Stimulated activated CD4-positive, alpha-beta T cell treated with anti-CD3 and anti-CD28 coated beads, TNF-alpha, amount 100 ng/mL, for 48 hours (primary cell): ENCODE data around the gene KCNE3.
"Not testable (repeated sequence)": the region's sequence is repeated elsewhere in the genome, so short reads cannot be mapped to it uniquely, and the experiment has no call there.

Experiments
- DNase-seq, 3 donors: peaks; one replicate each; pipeline ENCODE4 v3.0.0-alpha.2; 2020; ENCODE audit warnings: low read depth in 3 of 3

Gene KCNE3

DNA sequence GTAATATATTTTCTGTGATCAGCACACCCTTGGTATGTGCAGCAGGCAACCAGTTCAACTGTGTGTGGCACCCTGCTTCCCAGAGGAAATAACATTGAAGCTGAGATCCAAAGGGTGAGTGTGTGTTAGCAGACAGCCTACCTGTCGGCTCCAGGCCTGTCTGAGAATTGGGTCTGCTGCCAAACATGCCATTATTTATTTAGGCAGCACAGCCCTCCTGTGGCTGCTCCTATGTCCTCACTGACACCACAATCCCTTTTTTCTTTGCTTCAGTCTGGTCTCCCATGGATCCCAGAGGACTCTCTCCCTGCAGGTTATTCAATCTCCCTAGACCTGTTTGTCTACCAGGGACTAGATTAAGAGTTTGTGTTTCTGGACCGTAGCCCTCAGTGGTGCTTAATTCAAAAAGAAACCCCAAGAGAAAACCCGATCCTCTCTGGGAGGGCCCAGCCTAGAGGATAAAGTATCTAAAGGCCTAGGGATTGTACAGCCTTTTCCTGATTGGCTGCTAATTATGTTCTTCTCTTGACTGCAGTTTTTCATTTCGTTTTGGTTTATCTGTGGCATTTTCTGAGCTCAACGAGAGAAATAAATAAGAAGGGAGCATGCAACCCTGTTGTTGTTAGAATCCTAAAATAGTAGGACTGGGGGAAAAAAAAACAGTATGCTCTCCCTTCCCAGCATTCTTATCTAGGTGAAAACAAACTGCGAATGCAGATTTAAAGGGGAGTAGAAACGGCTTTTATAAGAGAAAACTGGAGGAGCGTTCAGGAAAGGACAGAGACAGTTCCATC is 24.1 kb downstream of the KCNE3 start:
- DNase-seq: no peak

GRCh38 chr11:74442636-74443035 is 24.7 kb downstream of the KCNE3 start:
- no peak for DNase-seq

DNA sequence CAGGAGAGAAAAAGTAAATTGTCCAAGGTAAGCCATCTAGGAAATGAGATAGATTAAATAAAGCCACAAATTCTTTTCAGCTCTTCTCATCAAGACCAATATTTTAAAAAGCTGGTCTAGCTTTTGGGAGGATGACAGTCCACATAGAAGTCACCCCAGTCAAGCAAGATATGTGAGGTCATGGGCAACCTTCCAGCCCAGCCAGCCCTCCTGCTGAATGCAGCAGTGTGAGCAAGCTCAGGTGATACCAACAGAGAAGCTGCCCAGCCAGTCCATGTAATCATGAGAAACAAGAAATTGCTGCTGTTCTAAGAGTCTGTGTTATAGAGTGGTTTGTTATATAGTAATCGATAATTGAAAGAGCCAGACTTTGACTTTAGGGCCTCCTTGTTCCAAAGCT is 28.7 kb downstream of the KCNE3 start:
- no peak for DNase-seq

DNA sequence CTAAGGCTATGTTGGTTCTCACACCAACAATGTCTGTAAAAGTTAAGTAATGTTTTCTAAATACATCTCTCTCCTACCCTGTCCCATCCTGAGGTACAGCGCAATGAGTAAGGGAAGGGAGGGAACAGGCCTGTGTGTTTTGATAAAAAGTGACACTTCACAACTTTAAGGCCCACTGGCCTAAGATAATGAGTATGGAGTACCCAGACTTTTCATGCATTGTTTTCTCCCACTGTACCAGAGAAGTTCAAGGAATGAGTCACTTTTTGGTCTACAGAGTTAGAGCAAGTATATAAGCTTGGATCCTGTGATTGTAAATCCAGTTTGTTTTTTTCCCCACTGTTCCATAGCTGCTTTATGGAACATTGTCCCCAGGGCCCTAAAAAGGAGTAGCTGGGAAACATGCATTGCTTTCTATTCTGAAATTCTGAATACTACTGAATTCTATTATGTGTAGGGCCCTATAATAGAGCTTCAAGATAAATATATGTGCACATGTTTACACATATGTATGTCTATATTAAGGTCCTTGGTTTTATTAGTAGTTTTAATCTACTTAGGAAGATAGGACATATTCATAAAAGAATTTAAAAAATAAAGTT is 29.8 kb downstream of the KCNE3 start:
- no peak for DNase-seq

DNA sequence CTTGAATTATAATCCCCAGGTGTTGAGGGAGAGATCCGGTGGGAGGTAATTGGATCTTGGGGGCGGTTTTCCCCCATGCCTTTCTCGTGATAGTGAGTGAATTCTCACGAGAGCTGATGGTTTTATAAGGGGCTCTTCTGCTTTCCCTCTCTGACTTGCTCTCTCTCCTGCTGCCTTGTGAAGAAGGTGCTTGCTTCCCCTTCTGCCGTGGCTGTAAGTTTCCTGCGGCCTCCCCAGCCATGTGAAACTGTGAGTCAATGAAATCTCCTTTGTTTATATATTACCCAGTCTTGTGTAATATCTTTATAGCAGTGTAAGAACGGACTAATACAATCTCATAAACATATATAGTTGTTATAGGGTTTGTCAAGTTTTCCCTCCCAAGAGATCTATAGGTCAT is 32.8 kb downstream of the KCNE3 start:
- DNase-seq: no peak

DNA sequence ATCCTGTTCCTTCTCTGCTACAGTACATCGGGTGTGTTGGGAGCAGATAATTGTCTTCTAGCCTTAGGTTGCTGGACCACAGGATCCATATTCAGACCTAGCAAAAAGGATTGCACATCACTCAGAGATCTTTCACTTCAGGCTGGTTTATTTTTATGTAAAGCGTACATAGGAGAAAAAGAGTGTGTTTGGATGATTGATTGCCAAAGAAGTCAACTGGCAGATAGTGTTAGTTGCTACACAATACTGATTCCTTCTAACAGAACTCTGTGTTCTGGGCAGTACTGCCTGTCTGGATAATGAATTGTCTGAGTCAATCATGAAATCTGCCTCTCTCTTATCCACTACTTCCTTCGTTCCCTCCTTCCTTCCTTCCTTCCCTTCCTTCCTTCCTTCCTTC is 38.1 kb downstream of the KCNE3 start:
- DNase-seq: no peak

DNA sequence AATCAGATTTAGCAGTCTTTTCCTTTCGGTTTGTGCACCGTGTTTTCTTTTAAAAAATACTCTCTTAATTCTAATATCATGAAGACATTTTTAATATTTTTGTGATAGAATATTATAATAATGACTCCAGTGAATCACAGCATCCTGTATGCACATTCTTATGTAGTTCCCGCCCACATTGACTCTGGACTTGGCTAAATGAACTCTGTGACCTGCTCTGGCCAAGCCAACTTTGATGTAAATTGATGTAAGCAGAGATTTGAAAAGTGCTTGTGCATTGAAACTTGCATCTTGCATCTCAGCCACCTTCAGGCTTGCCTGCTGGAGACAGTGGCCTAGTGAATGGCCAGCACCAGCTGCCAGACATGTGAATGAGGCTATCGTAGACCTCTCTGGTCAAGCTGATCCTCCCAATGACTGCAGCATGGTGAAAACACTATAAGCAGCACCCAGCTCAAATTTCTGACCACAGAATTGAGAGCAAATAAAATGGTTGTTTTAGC is 39.9 kb downstream of the KCNE3 start:
- DNase-seq: no peak

GRCh38 chr11:74425100-74425499 is 42.2 kb downstream of the KCNE3 start:
- DNase-seq: no peak

- no peak for DNase-seq
Measured at GRCh38 chr11:74418509-74418895, 48.8 kb downstream of the KCNE3 start.

GRCh38 chr11:74417860-74418508 is 49.4 kb downstream of the KCNE3 start:
- no peak for DNase-seq

DNA sequence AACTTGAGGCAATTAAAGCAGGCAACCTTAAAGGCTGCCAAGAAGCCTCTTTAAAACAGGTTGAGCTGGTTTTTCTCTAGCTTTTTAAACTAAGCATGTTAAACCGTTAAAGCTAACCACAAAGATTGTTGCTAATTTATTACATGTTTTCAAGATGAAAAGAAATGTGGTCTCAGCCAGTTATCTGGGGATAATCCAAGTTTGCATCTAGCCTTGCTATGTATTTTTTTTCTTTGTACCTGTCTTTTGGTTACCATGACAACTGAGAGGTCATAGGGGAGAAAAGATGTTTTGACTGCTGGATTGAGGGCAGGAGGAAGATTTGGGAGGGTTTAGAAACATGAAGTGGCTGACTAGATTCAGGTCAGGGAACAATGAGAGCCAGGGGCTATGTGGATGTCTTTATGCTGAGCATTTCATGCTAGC is 50.0 kb downstream of the KCNE3 start:
- no peak for DNase-seq

GRCh38 chr11:74416974-74417373 is 50.4 kb downstream of the KCNE3 start:
- DNase-seq: not testable (repeated sequence)

DNA sequence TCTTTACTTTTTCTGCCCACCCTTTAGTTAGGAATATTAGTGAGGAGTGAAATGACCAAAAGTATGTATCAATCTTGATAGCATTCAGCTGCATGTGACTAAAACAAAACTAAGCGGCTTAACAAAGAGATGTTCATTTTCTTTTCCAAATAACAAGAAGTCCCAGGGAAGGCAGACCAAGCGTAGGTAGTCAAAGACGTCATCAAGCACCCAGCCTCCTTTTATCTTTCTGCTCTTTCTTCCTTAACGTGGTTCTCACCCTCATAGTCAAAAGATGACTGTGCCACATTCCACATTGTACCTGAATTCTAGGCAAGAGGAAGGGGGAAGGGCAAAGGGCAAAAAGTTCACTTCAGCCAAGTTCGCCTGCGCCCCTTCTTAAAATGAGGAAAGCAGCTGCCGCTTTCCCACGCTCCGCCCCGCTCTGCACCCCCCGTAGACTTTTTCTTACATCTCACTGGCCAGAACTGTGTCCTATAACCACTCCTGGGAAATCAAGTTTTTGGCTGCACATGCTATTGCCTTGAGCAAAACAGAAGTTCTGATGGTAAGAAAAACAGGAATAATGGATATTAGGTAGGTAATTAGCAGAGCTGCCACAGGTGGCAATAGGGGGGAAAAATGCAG is 54.5 kb downstream of the KCNE3 start:
- DNase-seq: no peak

GRCh38 chr11:74412321-74412720 is 55.0 kb downstream of the KCNE3 start:
- DNase-seq: no peak

DNA sequence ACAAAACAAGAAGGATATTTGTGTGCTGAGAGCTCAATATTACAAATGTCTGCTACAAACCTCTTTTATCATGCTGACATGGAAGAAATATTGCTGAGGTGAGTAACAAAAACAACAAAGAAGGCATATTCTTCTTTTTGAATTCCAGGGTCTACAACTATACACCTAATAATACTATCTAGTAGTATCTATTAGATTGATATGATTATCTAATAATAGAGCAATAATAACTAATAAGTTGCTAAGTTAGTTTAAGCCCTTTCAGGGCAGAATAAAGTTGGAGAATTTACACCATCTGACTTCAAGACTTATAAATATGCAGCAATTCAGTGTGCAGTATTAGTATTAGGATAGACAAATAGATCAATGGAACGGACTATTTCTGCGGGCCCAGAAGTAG is 57.7 kb downstream of the KCNE3 start:
- DNase-seq: no peak
